Skin of body (tissue), 2 donors: ENCODE results near the gene CERS1. TPM values are rescaled to one million over a fixed set of nuclear protein-coding genes. Genes with fewer than 3 reads are reported as not detected.

ENCODE experiments used
- DNase-seq: peaks from one replicate; lab custom pipeline; 2025; lab: John Stamatoyannopoulos, UW
- total RNA-seq: library from RNA; depleted of rRNA; stranded (reverse); fragments of >200 nt; gene quantifications from one replicate; pipeline ENCODE4 v1.2.3, GENCODE V29; 2014

The CERS1 gene, protein sequence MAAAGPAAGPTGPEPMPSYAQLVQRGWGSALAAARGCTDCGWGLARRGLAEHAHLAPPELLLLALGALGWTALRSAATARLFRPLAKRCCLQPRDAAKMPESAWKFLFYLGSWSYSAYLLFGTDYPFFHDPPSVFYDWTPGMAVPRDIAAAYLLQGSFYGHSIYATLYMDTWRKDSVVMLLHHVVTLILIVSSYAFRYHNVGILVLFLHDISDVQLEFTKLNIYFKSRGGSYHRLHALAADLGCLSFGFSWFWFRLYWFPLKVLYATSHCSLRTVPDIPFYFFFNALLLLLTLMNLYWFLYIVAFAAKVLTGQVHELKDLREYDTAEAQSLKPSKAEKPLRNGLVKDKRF
- total RNA-seq = 2.5 TPM

DNA sequence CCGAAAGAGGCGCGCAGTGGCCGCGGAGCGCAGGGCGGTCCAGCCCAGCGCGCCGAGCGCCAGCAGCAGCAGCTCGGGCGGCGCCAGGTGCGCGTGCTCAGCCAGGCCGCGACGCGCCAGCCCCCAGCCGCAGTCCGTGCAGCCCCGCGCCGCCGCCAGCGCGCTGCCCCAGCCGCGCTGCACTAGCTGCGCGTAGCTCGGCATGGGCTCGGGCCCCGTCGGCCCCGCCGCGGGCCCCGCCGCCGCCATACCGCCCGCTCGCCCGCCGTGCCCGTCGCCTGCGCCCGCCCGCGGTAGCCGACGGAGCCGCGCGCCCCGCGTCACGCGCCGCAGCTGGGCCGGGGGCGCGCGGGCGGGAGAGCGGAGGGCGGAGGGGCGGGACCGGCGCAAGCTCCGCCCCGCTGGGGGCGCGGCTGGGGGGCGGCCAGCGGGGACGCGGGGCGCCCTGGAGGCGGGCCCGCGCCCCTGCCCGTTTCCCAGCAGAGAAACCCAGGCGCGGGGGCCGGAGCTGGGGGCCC is at the start of gene CERS1:
CERS1 (minus strand) TSS at position 335 of the 518 bp plus-strand sequence; CDS start at position 249, 86 bp downstream.
- no peak for DNase-seq

DNA sequence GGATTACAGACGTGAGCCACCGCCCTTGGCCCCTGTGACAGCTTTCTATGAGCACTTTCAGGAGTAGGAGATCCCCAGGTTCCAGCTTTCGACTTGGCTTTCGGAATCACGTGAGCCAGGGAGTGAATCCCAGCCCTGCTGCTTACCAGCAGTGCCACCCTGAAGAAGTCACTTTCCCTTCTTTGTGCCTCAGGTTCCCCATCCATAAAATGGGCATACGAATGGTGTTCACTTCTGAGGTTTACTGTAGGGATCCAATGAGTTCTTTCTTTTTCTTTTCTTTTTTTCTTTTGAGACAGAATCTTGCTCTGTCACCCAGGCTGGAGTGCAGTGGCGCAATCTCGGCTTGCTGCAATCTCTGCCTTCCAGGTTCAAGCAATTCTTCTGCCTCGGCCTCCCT is 49.3 kb upstream of the CERS1 start:
- no peak for DNase-seq

DNA sequence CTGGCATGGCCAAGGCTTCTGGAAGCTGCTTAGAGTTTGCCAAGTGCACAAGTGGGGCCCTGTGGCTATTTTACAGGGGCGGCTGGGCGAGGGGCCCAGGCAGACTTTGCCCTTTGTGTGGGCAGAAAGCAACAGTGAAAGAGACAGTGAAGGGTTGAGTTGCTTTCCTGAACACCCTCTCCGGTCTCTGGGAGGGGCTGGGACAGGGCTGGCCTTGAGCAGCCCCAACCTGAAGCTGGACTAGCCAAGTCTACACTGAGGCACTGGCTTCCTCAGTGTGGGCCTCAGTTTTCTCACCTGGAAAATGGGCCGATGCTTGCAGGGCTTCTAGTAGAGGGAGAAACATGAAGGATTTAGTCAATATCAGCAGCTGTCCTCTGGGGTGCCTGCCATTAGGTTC is 47.5 kb upstream of the CERS1 start:
- DNase-seq = no peak

DNA sequence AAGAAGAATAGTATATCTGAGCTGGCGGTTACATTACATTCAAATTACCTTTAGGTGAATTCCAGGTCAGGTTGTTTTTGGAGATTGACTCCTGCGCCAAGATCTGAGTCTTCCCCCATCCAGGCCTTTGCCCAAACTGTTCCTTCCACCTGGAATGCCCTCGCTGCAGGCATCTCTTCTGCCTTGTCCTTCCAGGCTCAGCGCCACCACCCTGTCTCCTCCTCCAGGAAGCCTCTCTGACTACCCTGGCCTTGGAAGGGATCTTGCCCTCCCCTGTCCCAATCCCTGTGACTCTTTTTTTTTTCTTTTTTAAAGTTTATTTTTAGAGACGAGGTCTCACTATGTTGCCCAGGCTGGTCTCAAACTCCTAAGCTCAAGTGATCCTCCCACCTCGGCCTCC is 46.7 kb upstream of the CERS1 start:
- DNase-seq = no peak

DNA sequence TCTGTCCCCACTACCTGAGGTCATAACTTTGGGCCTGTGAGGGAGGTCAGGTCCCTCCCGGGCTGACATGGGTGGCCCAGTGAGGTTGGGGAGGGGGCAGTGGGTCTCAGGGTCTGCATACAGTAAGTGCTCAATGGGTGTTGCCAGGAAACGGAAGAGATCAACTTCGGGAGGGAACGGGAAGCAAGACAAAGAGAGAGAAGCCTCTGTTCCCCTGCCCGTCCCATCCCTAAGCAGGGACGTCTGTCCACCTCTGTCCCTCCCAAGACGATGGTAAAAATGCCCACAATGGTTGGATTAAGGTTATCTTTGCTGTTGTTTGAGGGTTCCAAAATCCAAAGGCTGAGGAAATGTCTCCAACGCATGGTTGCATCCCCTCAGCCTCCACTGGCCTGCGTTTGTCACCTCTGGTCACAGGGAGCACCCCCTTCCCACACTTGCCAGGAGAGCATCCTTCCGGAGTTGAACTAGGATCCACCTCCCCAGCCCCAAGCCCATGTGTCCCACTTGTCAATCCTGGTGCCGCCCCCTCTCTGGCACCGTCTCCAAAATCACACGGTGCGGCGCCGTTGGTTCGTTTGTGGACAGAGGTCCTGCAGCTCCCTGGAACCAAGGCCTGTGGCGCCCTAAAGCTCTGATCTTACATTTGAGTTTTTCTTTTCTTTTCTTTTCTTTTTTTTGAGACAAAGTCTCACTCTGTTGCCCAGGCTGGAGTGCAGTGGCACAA is 45.8 kb upstream of the CERS1 start:
- no peak for DNase-seq

DNA sequence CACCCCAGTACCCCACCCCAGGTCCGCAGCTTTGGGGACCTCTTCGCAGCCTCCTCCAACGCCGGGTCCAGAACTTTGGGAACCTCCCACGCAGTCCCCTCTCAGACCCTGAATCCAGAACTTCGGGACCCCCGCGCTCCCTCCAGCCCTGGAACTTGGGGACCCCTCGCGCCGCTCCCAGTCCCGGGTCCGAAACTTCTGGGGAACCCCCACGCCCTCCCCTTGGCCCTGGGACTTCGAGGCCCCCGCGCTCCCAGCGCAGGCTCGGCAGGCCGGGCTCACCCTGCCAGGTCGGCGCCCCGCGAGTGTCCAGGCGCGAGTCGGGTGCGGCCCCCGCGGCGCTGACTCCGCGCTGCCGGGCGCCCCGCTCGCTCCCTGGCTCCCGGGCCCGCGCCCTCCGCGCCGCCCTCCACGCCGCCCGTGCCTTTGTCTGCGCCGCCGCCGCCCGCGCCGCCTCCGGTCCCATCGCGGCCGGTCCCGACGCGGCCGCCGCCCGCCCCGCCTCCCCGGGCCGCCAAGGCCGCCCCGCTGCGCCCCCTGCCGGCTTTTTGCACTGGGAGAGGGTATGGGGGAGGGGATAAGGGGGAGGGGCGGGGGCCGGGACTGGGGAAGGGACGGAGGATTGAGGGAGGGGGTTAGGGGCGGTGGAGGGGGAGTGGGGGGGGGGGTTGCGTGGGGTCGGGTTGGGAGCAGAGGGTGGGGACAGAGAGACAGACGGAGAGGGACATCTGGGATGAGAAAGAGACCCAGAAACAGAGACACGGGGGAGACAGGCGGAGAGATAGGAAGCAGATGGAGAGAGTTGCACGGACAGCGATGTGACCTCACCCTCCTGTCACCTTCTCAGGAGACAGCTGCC is 45.0 kb upstream of the CERS1 start, which contains the start of gene HOMER3:
HOMER3 (minus strand) TSS at position 449 of the 859 bp plus-strand sequence. CDS start 2,235 bp downstream, outside the sequence.
- DNase-seq = no peak

DNA sequence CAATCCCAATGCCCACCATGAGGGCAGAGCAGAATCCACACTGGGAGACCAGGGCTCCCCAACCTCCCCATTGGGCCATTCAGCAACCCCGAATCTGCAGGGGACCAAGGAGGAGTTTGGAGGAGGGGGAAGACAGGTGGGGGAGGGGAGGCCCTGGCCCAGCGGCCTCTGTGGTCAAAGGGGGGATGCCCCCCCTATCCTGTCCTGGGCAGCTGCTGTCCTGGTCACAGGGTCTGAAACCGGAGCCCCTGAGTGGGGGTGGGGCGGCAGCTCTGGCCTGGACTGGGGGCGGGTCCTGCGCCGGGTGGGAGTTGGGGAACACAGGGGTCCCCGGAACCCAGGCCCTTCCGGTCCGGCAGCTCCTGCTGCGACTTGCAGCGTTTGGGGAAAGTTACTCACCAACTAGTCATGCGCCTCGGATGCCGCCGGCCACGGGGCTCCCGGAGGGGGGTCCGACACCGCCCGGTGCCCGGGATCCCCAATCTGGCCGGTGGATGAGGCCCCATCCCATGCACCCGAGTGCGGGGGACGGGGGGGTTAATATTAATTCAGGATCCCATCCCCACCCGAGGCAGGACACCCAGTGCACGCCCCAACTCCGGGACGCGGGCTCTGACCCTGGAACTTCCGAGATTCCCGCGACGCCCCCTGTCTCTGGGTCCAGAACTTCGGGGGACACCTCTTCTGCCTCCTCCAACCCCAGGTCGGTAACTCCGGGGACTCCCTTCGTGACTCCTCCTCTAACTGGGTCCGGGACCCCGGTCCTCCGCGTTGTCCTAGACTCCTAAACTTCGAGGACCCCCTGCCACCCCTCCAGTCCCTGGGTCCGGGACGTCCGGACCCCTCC is 44.2 kb upstream of the CERS1 start:
- DNase-seq = no peak

DNA sequence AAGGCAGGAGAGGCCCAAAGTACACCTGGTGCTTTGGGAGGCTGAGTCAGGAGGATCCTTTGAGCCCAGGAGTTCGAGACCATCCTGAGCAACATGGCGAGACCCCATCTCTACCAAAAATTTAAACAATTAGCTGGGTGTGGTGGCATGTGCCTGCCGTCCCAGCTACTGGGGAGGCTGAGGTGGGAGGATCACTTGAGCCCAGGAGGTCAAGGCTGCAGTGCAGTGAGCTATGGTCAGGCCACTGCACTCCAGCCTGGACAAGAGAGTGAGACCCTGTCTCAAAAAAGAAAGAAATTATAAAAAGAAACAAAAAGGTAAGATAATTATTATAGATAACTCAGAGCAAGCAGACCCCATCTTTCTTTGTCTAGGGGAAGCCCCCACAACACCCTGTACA is 43.2 kb upstream of the CERS1 start:
- no peak for DNase-seq

DNA sequence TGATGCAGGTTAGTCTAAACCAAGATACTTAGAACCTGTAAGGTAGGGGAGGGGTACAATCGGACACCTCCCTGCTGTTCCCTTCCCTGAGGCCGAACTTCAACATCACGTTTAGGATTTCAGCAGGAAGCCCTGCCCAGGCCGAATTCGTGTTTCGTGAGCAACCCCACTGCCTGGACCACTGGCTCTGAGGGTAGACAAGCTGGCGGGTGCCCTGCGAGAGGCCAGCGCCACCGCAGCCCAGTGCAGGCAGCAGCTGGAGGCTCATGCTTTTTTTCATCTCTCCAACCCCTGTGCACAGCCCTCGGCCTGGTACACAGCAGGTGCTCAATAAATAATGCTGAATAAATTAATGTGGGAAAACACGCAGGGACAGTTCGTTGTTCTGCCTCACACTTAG is 37.3 kb upstream of the CERS1 start:
- DNase-seq = no peak

DNA sequence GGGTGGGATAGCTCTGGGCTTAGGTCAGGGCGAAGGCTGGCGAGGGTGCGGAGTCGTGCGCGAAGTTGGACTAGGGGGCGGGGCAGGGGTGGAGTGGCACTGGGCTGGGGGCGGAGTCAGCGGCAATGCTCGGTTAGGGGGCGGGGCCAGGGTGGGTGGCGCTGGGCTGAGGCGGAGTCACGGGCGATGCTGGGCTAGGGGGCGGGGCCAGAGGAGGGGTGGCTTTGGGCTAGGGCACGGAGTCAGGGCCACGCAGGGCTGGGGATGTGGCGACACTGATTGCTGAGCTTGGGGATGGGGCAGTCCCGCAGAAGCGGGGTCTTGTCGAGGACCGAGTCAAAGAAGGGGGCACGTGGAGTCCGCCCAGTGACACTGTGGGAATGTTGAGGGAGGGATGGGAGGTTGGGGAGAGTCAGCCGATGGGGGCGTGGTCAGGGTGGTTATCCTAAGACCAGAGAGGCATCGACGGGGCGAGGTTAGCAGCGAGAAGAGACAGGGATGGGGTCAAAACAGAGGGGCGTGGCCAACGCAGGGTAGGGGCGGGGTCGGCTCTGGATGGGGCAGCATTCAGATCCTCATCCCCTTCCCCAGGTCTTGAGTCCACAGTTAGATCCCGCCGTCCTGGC is 36.4 kb upstream of the CERS1 start:
- DNase-seq = no peak

DNA sequence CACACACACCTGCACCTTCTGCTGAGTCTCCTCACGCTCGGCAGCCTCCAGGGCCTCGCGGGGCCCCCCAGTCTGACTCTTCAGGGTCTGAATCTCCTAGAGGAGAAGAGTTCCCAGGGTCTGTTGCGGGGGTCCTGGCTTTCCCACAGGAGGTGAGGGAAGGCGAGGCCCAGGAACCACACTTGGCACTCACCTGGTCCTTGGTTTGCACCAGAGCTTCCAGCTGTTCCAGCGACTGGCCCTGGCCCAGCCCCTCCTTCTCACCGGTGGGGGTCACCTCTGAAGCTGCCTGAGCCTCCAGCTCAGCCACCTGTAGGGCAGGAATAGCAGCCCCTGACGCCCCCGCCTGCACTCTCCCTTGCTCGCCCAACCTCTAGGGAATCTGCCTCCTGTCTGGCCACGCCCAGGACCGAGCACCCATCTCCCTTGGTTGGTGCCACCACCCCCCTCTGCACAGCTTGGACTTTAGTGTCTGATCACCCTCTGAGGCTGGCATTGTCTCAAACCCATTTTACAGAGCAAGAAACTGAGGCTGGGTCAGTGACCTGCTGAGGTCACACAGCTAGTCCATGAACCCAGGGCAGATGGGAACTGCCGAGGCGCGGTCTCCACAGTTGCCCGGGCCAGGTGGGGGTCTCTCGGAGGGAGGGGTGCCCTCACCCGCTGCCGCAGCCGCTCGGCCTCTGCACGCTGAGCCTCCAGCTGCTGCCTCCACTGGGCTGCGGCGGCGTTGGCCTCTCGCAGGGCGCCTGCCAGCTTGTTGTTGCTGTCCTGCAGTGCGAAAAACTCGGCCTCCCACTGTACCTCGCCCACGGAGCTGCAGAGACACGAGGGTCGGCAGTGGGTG is 35.6 kb upstream of the CERS1 start:
- DNase-seq = no peak

DNA sequence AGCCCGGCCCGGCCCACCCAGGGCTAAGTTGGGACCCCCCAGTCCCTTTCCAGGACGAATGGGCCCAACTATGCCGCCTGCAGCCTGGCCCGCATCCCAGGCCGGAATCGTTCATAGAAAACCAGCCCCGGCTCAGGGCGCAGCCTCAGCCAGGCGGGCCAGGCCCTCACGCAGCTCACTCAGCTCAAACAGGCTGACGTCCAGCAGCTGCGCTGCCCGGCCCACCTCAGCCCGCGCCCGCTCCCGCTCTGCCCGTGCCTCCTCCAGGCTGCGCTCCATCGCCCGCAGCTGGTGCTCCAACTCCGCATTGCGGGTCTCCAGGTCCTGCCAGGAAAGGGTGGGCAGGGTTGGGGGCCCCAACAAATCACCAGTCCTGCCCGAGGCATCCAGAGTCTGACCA is 33.4 kb upstream of the CERS1 start:
- no peak for DNase-seq

DNA sequence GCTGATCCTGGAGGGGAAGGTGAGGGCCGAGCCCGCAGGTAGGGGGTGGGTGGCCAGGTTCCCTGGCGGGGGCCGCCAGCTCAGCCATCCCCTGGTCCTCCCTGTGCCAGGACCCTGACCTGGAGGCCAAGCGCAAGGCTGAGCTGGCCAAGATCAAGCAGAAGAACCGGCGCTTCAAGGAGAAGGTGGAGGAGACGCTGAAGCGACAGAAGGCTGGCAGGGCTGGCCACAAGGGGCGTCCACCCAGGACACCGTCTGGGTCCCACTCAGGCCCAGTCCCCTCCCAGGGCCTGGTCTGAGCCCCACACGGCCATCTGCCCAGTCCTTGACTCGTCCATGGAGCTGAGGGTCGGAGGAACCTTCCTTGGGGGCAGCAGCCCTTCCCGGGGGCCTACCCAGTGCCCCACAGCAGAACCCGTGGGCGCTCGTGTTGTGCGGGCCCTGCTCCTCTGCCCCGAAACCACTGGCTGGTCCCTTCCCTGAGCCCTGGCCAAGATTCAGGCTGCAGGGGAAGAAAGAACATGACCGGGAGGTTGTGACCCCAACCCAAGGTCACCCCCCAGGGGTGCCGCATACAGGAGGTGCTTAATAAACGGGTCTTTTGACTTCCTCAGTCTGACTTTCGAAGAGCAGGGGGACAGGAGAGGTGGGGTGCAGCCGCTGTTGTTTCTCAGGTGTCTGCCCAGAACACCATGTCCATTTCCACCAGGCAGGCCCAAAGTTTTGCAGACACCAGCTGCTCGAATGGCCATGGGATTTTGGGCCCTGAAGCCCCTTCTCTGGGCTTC is 32.3 kb upstream of the CERS1 start:
- DNase-seq = no peak

DNA sequence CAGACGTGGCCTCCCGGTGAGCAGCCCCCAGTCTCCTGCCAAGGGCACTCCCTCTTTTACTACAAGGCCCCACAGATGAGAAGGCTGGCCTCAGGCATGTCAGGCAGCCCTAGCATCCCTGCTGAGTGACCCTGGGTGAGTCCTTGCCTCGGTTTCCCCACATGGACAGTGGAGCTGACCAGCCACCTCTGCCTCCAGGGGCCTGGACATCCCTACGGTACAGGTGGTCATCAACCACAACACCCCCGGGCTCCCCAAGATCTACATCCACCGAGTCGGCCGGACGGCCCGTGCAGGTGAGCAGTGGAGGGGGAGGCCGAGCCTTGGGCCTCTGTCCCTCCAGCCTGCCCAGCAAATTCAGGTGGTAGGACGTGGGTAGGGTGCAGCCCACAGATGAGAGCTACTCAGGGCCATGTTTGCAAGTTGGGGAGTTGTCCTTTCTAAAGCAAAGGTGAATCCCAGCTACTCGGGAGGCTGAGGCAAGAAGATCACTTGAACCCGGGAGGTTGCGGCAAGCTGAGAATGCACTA is 28.8 kb upstream of the CERS1 start:
- DNase-seq = no peak

DNA sequence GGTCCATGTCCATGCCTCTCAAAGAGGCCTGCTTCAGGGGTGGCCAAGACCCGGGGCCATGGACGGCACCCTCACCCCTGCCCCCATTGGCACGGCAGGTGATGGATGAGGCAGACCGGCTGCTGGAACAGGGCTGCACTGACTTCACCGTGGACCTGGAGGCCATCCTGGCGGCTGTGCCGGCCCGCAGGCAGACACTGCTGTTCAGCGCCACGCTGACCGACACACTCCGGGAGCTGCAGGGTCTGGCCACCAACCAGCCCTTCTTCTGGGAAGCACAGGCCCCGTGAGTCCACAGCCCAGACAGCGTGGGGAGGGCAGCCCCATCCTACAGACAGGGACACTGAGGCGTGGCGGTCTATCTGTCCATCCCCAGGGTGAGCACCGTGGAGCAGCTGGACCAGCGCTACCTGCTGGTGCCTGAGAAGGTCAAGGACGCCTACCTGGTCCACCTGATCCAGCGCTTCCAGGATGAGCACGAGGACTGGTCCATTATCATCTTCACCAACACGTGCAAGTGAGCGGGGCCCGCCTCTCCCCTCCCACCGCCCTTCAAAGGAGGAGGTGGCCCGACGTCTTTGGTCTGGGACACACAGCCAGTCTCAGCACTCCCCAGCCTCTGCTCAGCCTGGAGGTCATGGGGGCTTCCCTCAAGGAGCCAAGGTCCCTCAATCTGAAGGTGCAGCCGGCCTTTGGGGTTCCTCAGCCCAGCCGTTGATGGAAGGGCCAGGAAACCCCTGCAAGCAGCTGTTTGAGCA is 26.4 kb upstream of the CERS1 start:
- DNase-seq = no peak

DNA sequence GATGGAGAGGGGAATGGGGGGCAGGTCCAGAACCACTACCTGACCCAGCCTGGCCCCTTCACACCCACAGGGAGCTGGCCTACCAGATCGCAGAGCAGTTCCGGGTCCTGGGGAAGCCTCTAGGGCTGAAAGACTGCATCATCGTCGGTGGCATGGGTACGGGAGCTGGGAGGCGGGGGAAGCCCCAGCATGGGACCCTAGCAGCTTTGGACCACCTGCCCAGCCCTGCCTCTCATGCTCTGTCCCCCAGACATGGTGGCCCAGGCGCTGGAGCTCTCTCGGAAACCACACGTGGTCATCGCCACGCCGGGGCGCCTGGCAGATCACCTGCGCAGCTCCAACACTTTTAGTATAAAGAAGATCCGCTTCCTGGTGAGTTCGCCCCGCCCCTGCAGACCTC is 25.6 kb upstream of the CERS1 start:
- DNase-seq = no peak

DNA sequence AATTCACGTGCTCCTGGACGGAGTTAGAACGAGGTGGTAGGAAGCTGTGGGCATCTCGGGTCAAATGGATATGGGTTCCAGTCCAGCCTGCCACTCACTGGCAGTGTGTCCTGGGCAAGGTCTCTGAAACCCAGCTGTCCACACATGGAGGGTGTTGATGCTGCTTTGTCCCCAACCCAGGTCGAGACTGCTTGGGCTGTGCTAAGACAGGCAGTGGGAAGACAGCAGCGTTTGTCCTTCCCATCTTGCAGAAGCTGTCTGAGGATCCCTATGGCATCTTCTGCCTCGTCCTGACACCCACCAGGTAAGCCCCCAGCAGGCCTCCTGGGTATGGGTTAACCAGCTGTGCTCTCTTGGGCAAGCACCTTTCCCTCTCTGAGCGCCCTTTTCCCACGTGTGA is 24.4 kb upstream of the CERS1 start:
- no peak for DNase-seq

DNA sequence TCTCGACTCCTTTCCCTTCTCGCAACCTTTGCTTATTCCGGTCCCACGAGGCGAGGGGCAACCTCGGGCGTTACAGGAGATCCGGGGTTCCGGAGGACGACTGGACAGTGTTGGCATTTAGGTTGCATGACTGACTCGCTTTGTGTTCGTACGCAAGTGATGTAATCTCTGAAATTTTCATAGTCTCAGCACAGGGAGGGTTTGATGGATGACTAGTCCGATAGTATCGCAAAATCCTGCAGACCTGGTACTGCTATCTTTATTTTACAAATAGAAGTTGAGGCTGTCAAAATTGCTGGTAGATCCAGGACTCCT is 23.9 kb upstream of the CERS1 start:
- no peak for DNase-seq
